Body of pancreas (tissue), 4 donors: ENCODE measurements around the gene PA2G4. TPM values are rescaled to one million over a fixed set of nuclear protein-coding genes. Genes with fewer than 3 reads are reported as not detected.

ENCODE experiments used
- ATAC-seq: fragments of 150-250 bp; one replicate; pipeline ENCODE4 v1.9.1; 2016
- DNase-seq, 4 donors: peaks; one replicate each; pipeline ENCODE4 v3.0.0-alpha.2; 2019
- H3K27ac ChIP-seq, 4 donors: fragments of 200-600 bp; sonication (generic); 1 replicate in 3 of 4; 2 replicates in 1 of 4; pipeline versions ENCODE4 v1.5.1 to v1.6.1; 2016 to 2019; ENCODE audit warnings: mild to moderate bottlenecking in 1 of 4, mixed read lengths in 1 of 4, moderate library complexity in 1 of 4
- H3K27me3 ChIP-seq, 2 donors: fragments of 200-600 bp; sonication (generic); one replicate each; pipeline ENCODE4 v1.6.0; 2016; ENCODE audit warnings: mild to moderate bottlenecking in 1 of 2
- H3K36me3 ChIP-seq, 2 donors: fragments of 200-600 bp; sonication (generic); replicated peaks in 1 of 2; 2 replicates each; pipeline ENCODE4 v1.5.1; 2016; ENCODE audit warnings: low read depth in 2 of 2; ENCODE audit not compliant: insufficient read depth in 1 of 2
- H3K4me1 ChIP-seq: fragments of 200-600 bp; sonication (generic); one replicate; pipeline ENCODE4 v1.6.0; 2016
- H3K4me3 ChIP-seq, 2 donors: fragments of 200-600 bp; sonication (generic); 1 replicate in 1 of 2; 2 replicates in 1 of 2; pipeline ENCODE4 v1.5.1; 2016 to 2019
- H3K9me3 ChIP-seq, 3 donors: fragments of 200-600 bp; sonication (generic); 1 replicate in 2 of 3; 2 replicates in 1 of 3; pipeline ENCODE4 v1.5.1; 2016
- POLR2A ChIP-seq, 3 donors: fragments of 450-650 bp; IDR thresholded peaks; one replicate each; pipeline ENCODE4 v1.6.1; 2016; ENCODE audit warnings: antibody characterized with exemption in 3 of 3, mild to moderate bottlenecking in 2 of 3
- WGBS, 2 donors: methylation state at CpG; one replicate each; pipeline ENCODE4 v1.1.5; 2017; 5-methylcytosine and 5-hydroxymethylcytosine counted together
- intact Hi-C: fragments of 100-400 bp; cut with DNase I; formaldehyde crosslinking; loops from one replicate; pipeline ENCODE4 v1.15.1; 2023
- total RNA-seq, 2 donors: library from RNA; depleted of rRNA; stranded (reverse); fragments of >200 nt; gene quantifications; one replicate each; pipeline ENCODE4 v1.1.0, GENCODE V29; 2016
- TF ChIP-seq, protein P1 (sequence below), 7 experiments: fragments of 450-650 bp in 4 of 7; fragments of 200-600 bp in 3 of 7; sonication (generic) in 3 of 7; IDR thresholded peaks; one replicate each; pipeline ENCODE4 v1.5.1; 2016 to 2019; ENCODE audit warnings: antibody characterized with exemption in 7 of 7

The PA2G4 gene
- total RNA-seq, 2 donors from 2014 or later, result 49.4 to 107 TPM

DNA sequence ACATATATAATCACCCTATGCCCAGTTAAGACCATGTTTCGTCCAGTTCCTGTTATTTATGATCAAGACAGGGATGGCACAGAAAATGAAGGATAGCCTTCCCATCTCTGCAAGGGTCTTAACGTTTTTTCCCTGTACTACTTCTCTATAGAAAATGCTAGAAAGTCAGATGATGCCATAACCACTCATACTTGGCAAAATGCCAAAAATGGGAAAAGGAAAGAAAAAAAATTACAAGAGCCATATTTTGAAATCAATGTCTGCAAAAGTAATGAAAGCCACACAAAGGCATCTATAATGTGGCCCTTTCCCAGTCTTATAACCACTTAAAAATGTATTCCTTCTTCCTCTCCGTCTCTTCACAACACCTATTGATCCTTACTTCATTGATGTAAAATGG lies 46.2 kb downstream of the PA2G4 start:
- TF ChIP-seq, protein P1, sequence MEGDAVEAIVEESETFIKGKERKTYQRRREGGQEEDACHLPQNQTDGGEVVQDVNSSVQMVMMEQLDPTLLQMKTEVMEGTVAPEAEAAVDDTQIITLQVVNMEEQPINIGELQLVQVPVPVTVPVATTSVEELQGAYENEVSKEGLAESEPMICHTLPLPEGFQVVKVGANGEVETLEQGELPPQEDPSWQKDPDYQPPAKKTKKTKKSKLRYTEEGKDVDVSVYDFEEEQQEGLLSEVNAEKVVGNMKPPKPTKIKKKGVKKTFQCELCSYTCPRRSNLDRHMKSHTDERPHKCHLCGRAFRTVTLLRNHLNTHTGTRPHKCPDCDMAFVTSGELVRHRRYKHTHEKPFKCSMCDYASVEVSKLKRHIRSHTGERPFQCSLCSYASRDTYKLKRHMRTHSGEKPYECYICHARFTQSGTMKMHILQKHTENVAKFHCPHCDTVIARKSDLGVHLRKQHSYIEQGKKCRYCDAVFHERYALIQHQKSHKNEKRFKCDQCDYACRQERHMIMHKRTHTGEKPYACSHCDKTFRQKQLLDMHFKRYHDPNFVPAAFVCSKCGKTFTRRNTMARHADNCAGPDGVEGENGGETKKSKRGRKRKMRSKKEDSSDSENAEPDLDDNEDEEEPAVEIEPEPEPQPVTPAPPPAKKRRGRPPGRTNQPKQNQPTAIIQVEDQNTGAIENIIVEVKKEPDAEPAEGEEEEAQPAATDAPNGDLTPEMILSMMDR (IDR thresholded peaks at IDR 0.05), result no peak
- TF ChIP-seq POLR2A (IDR thresholded peaks at IDR 0.05), result no peak
- ATAC-seq, result no peak
- Histone ChIP-seq H3K27ac (no peak overlapping the region), H3K9me3 (no peaks in the 10 kb centered on the region), H3K4me1 (peaks cover 35% of the 10 kb centered on the region), H3K4me3 (no peak overlapping the region), H3K27me3 (no peaks in the 10 kb centered on the region), H3K36me3 (no peaks in the 10 kb centered on the region)
- 59 to 62% methylated on average over 3 of the region's 3 CpGs for WGBS, 2 donors
- intact Hi-C loops, result no loop called here
- no peak for DNase-seq

DNA sequence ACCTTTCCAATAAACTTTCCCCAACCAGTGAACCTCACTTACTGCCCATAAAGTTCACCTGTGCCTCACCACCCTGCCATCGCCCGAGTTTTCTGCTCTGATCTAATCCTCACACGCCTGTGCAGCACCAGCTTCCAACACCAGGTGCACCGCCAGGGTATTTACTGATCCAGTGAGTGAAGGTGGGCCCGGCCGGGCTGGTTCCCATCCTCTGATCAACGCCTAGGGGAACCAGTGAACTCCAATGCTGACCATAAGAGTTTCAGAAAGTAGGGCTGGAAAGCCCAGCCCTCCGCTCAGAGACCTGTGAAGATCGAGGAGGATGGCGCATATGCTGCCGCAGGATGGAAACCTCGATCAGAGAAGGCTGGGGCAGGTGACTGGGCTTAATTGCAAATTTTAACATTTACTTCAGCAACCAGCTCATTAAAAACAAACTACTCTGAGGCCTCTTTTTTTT lies 47.3 kb downstream of the PA2G4 start:
- Histone ChIP-seq H3K27me3 (no peaks in the 10 kb centered on the region), H3K4me3 (peak overlapping the region; percentile 29 to 64), H3K9me3 (no peaks in the 10 kb centered on the region), H3K36me3 (no peaks in the 10 kb centered on the region), H3K4me1 (peaks cover 30% of the 10 kb centered on the region), H3K27ac (peak overlapping the region; percentile 89 to 97 (median 92))
- WGBS, 2 donors, result 1 to 2% methylated on average over 12 of the region's 12 CpGs
- DNase-seq, result peak; percentile 62 to 79 (median 72)
- ATAC-seq, result peak; percentile 64
- intact Hi-C loops, result no loop called here
- TF ChIP-seq POLR2A (IDR thresholded peaks at IDR 0.05), result no peak
- TF ChIP-seq, protein P1 (IDR thresholded peaks at IDR 0.05), result peak in 6 of 7 experiments; percentile 33 to 77 (median 56)

DNA sequence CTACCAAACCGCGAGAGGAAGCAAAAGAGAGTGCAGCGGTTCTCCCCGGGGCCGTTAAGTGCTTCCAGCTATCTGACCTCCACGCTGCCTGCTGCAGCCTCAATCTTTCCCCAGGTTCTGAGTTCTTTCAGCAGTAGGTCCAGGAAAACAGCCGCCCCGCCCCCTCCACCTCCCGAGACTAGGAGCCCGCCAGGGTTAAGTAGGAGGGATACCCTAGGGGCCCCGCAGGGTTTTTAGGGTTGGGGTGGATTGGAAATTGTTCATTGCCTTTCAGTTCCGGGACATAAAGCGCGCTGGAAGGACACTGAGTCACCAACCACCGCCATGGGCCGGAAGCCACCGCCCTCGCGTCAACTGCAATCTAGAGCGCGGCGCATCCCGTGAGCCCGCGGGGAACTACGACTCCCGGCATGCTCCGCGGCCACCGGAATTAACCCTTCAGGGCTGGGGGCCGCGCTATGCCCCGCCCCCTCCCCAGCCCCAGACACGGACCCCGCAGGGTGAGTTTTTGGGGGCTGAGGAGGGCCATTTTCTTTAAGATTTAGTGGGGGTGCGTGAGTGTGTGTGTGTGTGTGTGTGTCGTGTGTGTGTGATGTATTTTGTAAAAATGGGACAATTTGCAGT lies 47.9 kb downstream of the PA2G4 start, which contains the start of gene MYL6B:
MYL6B (plus strand) TSS at position 456 of the 624 bp plus-strand sequence. CDS start 1,332 bp downstream, outside the sequence.
- TF ChIP-seq POLR2A (IDR thresholded peaks at IDR 0.05), result peak; percentile 37 to 74 (median 73)
- TF ChIP-seq, protein P1 (IDR thresholded peaks at IDR 0.05), result no peak

DNA sequence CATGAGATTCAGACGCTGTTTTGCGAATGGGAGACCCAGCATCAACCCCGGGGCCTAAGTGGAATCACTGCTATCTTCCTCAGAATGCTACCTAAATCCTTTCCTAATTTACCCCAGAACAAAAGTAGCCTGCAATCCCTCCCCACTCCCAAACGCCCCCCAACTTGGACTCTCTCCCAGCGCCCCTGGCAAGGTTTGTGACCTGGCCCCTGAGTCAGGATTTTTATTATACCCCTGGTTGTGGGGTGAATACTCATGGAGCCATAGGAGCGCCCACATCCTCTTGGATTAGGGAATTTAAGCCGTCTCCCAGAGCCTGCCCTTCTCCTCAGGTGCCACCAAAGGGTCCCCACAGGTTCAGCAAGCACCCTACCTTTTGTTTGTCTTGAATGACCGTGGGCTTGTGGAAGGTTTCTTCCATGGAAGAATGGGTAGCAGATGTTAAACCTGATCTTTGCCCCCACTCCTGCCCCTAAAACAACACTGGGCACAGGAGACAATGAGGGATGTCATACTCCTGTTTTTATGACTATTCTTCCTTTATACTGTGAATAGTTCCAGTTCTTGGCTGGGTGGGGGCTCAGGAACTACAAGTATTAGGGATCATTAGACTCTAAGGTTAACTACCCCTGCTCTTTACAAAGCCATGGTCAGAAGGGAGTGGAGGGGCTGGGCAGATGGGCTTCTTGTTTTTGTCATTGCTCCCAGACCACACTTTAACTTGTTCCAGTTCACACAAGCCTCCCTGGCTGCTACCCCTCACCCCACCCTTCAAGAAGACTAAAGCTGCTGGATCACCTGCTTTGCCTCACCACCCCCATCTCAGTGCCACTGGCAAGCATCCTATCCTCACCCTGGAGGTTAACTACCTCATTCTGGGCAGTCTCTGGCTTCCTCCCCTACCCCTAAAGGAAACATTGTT lies 48.7 kb downstream of the PA2G4 start:
- WGBS, 2 donors, result 12 to 21% methylated on average over 7 to 8 of the region's 8 CpGs
- Histone ChIP-seq H3K4me3 (peak overlapping the region; percentile 29 to 64), H3K9me3 (no peaks in the 10 kb centered on the region), H3K27me3 (no peaks in the 10 kb centered on the region), H3K4me1 (peaks cover 27% of the 10 kb centered on the region), H3K27ac (peak overlapping the region; percentile 89 to 97 (median 92)), H3K36me3 (no peaks in the 10 kb centered on the region)
- intact Hi-C loops, result no loop called here
- DNase-seq (no peak), ATAC-seq (no peak)
- TF ChIP-seq, protein P1 (IDR thresholded peaks at IDR 0.05), result no peak
- no peak for TF ChIP-seq POLR2A (IDR thresholded peaks at IDR 0.05)

More for the DNA sequence above, 47.9 kb downstream of the PA2G4 start, which contains the start of gene MYL6B:
- H3K27me3 ChIP-seq, result no peaks in the 10 kb centered on the region
- DNase-seq (peak; percentile 91 to 95 (median 94)), ATAC-seq (peak; percentile 96)
- H3K4me3 ChIP-seq, result peak within 1 kb of the TSS; percentile 29 to 64
- no peaks in the 10 kb centered on the region for H3K36me3 ChIP-seq
- WGBS, 2 donors, result 0% methylated on average over 18 to 37 of the region's 37 CpGs
- no peaks in the 10 kb centered on the region for H3K9me3 ChIP-seq
- peaks cover 30% of the 10 kb centered on the region for H3K4me1 ChIP-seq
- peak within 1 kb of the TSS; percentile 89 to 97 (median 92) for H3K27ac ChIP-seq
- intact Hi-C loops, result no loop called here
